ENCODE data around the gene CWC25. TPM values are rescaled to one million over a fixed set of nuclear protein-coding genes. Genes with fewer than 3 reads are reported as not detected.

Gene CWC25
- total and polyA plus RNA-seq, 9 of the 15 experiments (the other 6 are each of a cell fraction or from before 2014, with no cell fraction given): 16.5 to 27.4 (median 23.0) TPM

DNA sequence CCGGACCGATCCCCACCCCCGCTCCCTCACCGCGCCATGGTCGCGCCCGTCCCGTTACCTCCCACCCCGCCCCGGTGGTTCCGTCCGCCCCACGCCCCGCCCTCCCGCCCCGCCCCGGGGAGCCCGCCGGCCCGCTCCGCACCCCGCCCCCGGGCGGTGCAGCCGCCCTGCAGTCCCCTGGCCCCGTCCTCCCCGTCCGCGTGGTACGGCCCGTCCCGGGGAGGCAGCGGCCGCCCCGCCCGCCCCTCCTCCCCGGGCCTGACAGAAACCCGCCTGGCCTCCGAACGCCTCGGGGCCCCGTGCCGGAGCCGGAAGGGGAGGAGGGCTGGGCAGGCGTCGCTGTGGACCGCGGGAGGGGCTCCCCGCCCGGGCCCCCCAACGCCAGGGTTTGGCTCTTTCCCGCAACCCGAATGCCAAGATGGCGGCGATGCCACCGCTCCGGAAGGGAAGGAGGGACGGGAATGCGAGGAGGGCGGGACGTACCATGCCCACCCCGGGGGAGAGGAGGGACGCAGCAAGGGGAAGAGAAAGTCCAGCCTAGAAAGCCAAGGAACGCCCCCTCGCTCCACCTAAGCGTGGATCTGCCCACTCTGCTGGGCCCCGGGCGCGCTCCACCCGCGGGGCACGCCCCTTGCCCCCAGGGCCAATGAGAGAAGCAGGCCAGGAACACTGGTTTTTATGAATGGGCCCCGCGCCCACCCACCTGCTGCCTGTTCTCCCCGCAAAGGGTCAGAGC lies 25.5 kb downstream of the CWC25 start, which contains the start of gene PIP4K2B (continued):
- TF ChIP-seq, protein P1, sequence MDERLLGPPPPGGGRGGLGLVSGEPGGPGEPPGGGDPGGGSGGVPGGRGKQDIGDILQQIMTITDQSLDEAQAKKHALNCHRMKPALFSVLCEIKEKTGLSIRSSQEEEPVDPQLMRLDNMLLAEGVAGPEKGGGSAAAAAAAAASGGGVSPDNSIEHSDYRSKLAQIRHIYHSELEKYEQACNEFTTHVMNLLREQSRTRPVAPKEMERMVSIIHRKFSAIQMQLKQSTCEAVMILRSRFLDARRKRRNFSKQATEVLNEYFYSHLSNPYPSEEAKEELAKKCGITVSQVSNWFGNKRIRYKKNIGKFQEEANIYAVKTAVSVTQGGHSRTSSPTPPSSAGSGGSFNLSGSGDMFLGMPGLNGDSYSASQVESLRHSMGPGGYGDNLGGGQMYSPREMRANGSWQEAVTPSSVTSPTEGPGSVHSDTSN (CRISPR knock-in tag; IDR thresholded peaks at IDR 0.05; ENCODE audit: low read depth): no peak
- TF ChIP-seq, protein P1 (tag; conservative IDR thresholded peaks at IDR 0.05; ENCODE audit: low read depth): no peak
- TF ChIP-seq ZNF274 (IDR thresholded peaks at IDR 0.05; ENCODE audit: borderline replicate concordance, low read depth, low read length) (no peak), IRF2 (CRISPR knock-in tag; IDR thresholded peaks at IDR 0.05) (no peak), ZNF551 (CRISPR knock-in tag; IDR thresholded peaks at IDR 0.05) (no peak), SRSF7 (optimal IDR thresholded peaks at IDR 0.05; ENCODE audit: low read depth, low read length) (no peak), U2AF2 (optimal IDR thresholded peaks at IDR 0.05; ENCODE audit: low read depth, low read length) (no peak), SMAD2 (IDR thresholded peaks at IDR 0.05; ENCODE audit: low read depth, low read length) (no peak), ZNF77 (CRISPR knock-in tag; IDR thresholded peaks at IDR 0.05) (no peak), NCOA6 (IDR thresholded peaks at IDR 0.05) (no peak), SIX5 (IDR thresholded peaks at IDR 0.05; ENCODE audit: borderline replicate concordance in 1 of 2, insufficient read depth in 1 of 2, low read depth in 1 of 2, low read length in 2 of 2) (peak; percentile 43 to 64; a peak in 3 of 4 replicates), NUFIP1 (IDR thresholded peaks at IDR 0.05; ENCODE audit: partially characterized antibody) (no peak), SREBF2 (CRISPR knock-in tag; IDR thresholded peaks at IDR 0.05) (no peak), PML (IDR thresholded peaks at IDR 0.05; ENCODE audit: low read length) (0 out of 2 replicates have a peak, but pooled peaks have one; percentile 34), EZH2 (IDR thresholded peaks at IDR 0.05; ENCODE audit: borderline replicate concordance, low read depth, low read length) (no peak)
- TF ChIP-seq, protein P2, sequence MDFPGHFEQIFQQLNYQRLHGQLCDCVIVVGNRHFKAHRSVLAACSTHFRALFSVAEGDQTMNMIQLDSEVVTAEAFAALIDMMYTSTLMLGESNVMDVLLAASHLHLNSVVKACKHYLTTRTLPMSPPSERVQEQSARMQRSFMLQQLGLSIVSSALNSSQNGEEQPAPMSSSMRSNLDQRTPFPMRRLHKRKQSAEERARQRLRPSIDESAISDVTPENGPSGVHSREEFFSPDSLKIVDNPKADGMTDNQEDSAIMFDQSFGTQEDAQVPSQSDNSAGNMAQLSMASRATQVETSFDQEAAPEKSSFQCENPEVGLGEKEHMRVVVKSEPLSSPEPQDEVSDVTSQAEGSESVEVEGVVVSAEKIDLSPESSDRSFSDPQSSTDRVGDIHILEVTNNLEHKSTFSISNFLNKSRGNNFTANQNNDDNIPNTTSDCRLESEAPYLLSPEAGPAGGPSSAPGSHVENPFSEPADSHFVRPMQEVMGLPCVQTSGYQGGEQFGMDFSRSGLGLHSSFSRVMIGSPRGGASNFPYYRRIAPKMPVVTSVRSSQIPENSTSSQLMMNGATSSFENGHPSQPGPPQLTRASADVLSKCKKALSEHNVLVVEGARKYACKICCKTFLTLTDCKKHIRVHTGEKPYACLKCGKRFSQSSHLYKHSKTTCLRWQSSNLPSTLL (IDR thresholded peaks at IDR 0.05): no peak
- TF ChIP-seq, protein P3, sequence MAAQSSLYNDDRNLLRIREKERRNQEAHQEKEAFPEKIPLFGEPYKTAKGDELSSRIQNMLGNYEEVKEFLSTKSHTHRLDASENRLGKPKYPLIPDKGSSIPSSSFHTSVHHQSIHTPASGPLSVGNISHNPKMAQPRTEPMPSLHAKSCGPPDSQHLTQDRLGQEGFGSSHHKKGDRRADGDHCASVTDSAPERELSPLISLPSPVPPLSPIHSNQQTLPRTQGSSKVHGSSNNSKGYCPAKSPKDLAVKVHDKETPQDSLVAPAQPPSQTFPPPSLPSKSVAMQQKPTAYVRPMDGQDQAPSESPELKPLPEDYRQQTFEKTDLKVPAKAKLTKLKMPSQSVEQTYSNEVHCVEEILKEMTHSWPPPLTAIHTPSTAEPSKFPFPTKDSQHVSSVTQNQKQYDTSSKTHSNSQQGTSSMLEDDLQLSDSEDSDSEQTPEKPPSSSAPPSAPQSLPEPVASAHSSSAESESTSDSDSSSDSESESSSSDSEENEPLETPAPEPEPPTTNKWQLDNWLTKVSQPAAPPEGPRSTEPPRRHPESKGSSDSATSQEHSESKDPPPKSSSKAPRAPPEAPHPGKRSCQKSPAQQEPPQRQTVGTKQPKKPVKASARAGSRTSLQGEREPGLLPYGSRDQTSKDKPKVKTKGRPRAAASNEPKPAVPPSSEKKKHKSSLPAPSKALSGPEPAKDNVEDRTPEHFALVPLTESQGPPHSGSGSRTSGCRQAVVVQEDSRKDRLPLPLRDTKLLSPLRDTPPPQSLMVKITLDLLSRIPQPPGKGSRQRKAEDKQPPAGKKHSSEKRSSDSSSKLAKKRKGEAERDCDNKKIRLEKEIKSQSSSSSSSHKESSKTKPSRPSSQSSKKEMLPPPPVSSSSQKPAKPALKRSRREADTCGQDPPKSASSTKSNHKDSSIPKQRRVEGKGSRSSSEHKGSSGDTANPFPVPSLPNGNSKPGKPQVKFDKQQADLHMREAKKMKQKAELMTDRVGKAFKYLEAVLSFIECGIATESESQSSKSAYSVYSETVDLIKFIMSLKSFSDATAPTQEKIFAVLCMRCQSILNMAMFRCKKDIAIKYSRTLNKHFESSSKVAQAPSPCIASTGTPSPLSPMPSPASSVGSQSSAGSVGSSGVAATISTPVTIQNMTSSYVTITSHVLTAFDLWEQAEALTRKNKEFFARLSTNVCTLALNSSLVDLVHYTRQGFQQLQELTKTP (IDR thresholded peaks at IDR 0.05; ENCODE audit: low read depth in 1 of 2, partially characterized antibody in 2 of 2): no peak
- TF ChIP-seq, protein P4, sequence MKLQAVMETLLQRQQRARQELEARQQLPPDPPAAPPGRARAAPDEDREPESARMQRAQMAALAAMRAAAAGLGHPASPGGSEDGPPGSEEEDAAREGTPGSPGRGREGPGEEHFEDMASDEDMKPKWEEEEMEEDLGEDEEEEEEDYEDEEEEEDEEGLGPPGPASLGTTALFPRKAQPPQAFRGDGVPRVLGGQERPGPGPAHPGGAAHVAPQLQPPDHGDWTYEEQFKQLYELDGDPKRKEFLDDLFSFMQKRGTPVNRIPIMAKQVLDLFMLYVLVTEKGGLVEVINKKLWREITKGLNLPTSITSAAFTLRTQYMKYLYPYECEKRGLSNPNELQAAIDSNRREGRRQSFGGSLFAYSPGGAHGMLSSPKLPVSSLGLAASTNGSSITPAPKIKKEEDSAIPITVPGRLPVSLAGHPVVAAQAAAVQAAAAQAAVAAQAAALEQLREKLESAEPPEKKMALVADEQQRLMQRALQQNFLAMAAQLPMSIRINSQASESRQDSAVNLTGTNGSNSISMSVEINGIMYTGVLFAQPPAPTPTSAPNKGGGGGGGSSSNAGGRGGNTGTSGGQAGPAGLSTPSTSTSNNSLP (IDR thresholded peaks at IDR 0.05; ENCODE audit: borderline replicate concordance, low read depth, low read length): no peak

All from K562 (cell line).